H1 (cell line): Measurements from ENCODE around the gene JUP.

ENCODE experiments used
- CTCF ChIP-seq, 3 experiments: IDR thresholded peaks; 1 replicate in 2 of 3; 2 replicates in 1 of 3; pipeline versions ENCODE4 v1.5.1 to v1.6.1; 2011; ENCODE audit warnings: low read length in 3 of 3, mild to moderate bottlenecking in 3 of 3, inconsistent platforms in 2 of 3, low read depth in 1 of 3, moderate library complexity in 1 of 3; ENCODE audit not compliant: insufficient read depth in 1 of 3; ENCODE audit errors: control extremely low read depth in 1 of 3
- EP300 ChIP-seq, 2 experiments: IDR thresholded peaks; 1 replicate in 1 of 2; 2 replicates in 1 of 2; pipeline ENCODE4 v1.6.1; 2011 to 2012; ENCODE audit warnings: low read depth in 2 of 2, low read length in 2 of 2, mild to moderate bottlenecking in 2 of 2, borderline replicate concordance in 1 of 2, inconsistent platforms in 1 of 2, moderate library complexity in 1 of 2
- POLR2A ChIP-seq, 2 experiments: IDR thresholded peaks; 1 replicate in 1 of 2; 2 replicates in 1 of 2; pipeline ENCODE4 v1.6.1; 2011; ENCODE audit warnings: low read depth in 2 of 2, low read length in 2 of 2, mild to moderate bottlenecking in 2 of 2; ENCODE audit errors: control extremely low read depth in 1 of 2
- SP2 ChIP-seq: IDR thresholded peaks from 2 replicates; pipeline ENCODE4 v1.6.1; 2012; ENCODE audit warnings: mild to moderate bottlenecking, low read length, inconsistent platforms

DNA sequence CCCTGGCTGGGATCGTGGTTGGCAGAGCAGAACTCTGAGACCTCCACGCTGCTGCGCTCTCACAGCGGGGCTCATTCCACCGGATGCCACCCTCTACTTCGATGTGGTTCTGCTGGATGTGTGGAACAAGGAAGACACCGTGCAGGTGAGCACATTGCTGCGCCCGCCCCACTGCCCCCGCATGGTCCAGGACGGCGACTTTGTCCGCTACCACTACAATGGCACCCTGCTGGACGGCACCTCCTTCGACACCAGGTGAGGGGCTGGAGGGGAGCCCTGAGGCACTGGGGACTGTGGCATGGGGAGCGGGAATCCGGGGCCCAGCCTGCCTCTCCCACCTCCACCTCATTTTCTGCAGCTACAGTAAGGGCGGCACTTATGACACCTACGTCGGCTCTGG lies 31.5 kb upstream of the JUP start:
- TF ChIP-seq SP2, result no peak
- no peak for TF ChIP-seq CTCF (IDR thresholded peaks at IDR 0.05; ENCODE audit: control extremely low read depth in 1 of 3, insufficient read depth in 1 of 3, low read depth in 1 of 3, low read length in 3 of 3)
- no peak for TF ChIP-seq POLR2A (IDR thresholded peaks at IDR 0.05; ENCODE audit: control extremely low read depth in 1 of 2, low read depth in 2 of 2, low read length in 2 of 2)
- no peak for TF ChIP-seq EP300 (IDR thresholded peaks at IDR 0.05; ENCODE audit: borderline replicate concordance in 1 of 2, low read depth in 2 of 2, low read length in 2 of 2)
